ENCODE results near the gene RYR1.

- no peak for TF ChIP-seq POLR2AphosphoS5 (IDR thresholded peaks at IDR 0.05; ENCODE audit: low read depth, low read length)
- TF ChIP-seq POLR2A (IDR thresholded peaks at IDR 0.05; ENCODE audit: low read depth, low read length) = no peak
Measured at GRCh38 chr19:38562096-38562495, 128.6 kb downstream of the RYR1 start.

Measured in GM12892 (cell line).